Measurements from ENCODE around the gene RIMBP2. TPM values are rescaled to one million over a fixed set of nuclear protein-coding genes. Genes with fewer than 3 reads are reported as not detected.

RIMBP2 gene
- total and polyA plus RNA-seq, 2 experiments from 2014 or later, result 0.31 to 0.37 TPM

DNA sequence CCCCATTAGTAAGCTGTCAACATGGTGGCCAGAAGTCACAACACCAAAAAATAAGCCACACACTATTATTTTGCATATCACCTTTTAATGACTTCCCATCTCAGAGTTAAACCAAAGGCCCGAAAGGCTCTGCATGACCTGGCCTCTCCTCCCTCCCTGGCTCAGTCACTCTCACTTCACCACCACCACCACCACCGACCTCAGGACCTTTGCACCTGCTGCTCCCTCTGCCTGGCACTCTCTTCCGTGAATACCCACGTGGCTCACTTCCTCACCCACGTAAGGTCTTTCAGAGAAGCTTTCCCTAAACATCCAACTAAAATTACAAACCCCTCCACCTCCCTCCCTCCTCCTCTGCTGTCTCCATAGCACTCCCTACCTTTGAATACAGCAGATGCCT lies 134.3 kb downstream of the RIMBP2 start:
- DNase-seq (ENCODE audit: low spot score), result no peak
- H3K4me3 Mint-ChIP-seq, result no peak overlapping the region
- H3K4me1 Mint-ChIP-seq, result no peaks in the 10 kb centered on the region
- H4K20me1 ChIP-seq (replicated peaks; ENCODE audit: insufficient read depth), result no peaks in the 10 kb centered on the region
- ATAC-seq, result no peak
- H3F3A ChIP-seq (replicated peaks; ENCODE audit: low read depth), result no peaks in the 10 kb centered on the region
- H3K27ac Mint-ChIP-seq, result no peak overlapping the region
- TF ChIP-seq POLR2AphosphoS5 (IDR thresholded peaks at IDR 0.05; ENCODE audit: low read depth) (no peak), STAT1 (IDR thresholded peaks at IDR 0.05; ENCODE audit: unreplicated experiment) (no peak), EZH2phosphoT487 (IDR thresholded peaks at IDR 0.05; ENCODE audit: unreplicated experiment) (no peak), CREB1 (CRISPR knock-in tag; IDR thresholded peaks at IDR 0.05; ENCODE audit: low read depth) (no peak)
- no peaks in the 10 kb centered on the region for H3K4me1 ChIP-seq (ENCODE audit: insufficient read depth)
- H3K4me2 ChIP-seq, result no peak overlapping the region
- H3K27me3 ChIP-seq (ENCODE audit: insufficient read depth), result no peaks in the 10 kb centered on the region
- H3K79me2 ChIP-seq (replicated peaks; ENCODE audit: insufficient read depth), result no peaks in the 10 kb centered on the region
- no peak overlapping the region for H3K27ac ChIP-seq (ENCODE audit: low read depth)
- H3K36me3 Mint-ChIP-seq (ENCODE audit: low read depth), result peaks cover 27% of the 10 kb centered on the region
- no peaks in the 10 kb centered on the region for H3K36me3 ChIP-seq (ENCODE audit: insufficient read depth)
- peaks cover 6% of the 10 kb centered on the region for H3K27me3 Mint-ChIP-seq (ENCODE audit: insufficient read depth, low read depth, poor library complexity)
- H3K9me3 Mint-ChIP-seq, result peaks cover 54% of the 10 kb centered on the region
- H2AFZ ChIP-seq, result no peak overlapping the region
- H3K4me3 ChIP-seq, result no peak overlapping the region
- no peaks in the 10 kb centered on the region for H3K9me2 ChIP-seq (ENCODE audit: insufficient read depth)

DNA sequence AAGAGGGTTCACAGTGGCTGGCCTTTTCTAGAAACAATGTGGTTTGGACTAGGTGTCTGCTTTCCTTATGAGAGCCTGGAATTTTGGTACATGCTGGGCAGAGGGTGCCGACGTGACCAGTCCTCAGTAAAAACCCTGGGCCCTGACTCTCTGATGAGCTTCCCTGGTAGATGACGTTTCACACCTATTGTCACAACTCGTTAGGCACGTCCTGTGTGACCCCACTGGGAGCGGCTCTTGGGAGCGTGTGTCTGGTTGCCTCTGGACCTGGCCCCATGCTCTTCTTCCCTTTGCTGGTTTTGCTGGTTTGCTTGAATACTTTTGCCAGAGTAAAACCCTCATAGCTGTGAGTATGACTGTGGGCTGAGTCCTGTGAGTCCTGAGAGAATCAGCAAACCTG lies 136.9 kb downstream of the RIMBP2 start:
- peaks cover 31% of the 10 kb centered on the region for H3K36me3 Mint-ChIP-seq (ENCODE audit: low read depth)
- no peaks in the 10 kb centered on the region for H4K20me1 ChIP-seq (replicated peaks; ENCODE audit: insufficient read depth)
- no peak overlapping the region for H3K4me2 ChIP-seq
- no peak for ATAC-seq
- H3K4me3 ChIP-seq, result no peak overlapping the region
- no peaks in the 10 kb centered on the region for H3K79me2 ChIP-seq (replicated peaks; ENCODE audit: insufficient read depth)
- H3K27me3 Mint-ChIP-seq (ENCODE audit: insufficient read depth, low read depth, poor library complexity), result peaks cover 6% of the 10 kb centered on the region
- no peaks in the 10 kb centered on the region for H3K36me3 ChIP-seq (ENCODE audit: insufficient read depth)
- H3K4me1 ChIP-seq (ENCODE audit: insufficient read depth), result no peaks in the 10 kb centered on the region
- no peaks in the 10 kb centered on the region for H3K4me1 Mint-ChIP-seq
- H3K4me3 Mint-ChIP-seq, result no peak overlapping the region
- TF ChIP-seq, protein P1, sequence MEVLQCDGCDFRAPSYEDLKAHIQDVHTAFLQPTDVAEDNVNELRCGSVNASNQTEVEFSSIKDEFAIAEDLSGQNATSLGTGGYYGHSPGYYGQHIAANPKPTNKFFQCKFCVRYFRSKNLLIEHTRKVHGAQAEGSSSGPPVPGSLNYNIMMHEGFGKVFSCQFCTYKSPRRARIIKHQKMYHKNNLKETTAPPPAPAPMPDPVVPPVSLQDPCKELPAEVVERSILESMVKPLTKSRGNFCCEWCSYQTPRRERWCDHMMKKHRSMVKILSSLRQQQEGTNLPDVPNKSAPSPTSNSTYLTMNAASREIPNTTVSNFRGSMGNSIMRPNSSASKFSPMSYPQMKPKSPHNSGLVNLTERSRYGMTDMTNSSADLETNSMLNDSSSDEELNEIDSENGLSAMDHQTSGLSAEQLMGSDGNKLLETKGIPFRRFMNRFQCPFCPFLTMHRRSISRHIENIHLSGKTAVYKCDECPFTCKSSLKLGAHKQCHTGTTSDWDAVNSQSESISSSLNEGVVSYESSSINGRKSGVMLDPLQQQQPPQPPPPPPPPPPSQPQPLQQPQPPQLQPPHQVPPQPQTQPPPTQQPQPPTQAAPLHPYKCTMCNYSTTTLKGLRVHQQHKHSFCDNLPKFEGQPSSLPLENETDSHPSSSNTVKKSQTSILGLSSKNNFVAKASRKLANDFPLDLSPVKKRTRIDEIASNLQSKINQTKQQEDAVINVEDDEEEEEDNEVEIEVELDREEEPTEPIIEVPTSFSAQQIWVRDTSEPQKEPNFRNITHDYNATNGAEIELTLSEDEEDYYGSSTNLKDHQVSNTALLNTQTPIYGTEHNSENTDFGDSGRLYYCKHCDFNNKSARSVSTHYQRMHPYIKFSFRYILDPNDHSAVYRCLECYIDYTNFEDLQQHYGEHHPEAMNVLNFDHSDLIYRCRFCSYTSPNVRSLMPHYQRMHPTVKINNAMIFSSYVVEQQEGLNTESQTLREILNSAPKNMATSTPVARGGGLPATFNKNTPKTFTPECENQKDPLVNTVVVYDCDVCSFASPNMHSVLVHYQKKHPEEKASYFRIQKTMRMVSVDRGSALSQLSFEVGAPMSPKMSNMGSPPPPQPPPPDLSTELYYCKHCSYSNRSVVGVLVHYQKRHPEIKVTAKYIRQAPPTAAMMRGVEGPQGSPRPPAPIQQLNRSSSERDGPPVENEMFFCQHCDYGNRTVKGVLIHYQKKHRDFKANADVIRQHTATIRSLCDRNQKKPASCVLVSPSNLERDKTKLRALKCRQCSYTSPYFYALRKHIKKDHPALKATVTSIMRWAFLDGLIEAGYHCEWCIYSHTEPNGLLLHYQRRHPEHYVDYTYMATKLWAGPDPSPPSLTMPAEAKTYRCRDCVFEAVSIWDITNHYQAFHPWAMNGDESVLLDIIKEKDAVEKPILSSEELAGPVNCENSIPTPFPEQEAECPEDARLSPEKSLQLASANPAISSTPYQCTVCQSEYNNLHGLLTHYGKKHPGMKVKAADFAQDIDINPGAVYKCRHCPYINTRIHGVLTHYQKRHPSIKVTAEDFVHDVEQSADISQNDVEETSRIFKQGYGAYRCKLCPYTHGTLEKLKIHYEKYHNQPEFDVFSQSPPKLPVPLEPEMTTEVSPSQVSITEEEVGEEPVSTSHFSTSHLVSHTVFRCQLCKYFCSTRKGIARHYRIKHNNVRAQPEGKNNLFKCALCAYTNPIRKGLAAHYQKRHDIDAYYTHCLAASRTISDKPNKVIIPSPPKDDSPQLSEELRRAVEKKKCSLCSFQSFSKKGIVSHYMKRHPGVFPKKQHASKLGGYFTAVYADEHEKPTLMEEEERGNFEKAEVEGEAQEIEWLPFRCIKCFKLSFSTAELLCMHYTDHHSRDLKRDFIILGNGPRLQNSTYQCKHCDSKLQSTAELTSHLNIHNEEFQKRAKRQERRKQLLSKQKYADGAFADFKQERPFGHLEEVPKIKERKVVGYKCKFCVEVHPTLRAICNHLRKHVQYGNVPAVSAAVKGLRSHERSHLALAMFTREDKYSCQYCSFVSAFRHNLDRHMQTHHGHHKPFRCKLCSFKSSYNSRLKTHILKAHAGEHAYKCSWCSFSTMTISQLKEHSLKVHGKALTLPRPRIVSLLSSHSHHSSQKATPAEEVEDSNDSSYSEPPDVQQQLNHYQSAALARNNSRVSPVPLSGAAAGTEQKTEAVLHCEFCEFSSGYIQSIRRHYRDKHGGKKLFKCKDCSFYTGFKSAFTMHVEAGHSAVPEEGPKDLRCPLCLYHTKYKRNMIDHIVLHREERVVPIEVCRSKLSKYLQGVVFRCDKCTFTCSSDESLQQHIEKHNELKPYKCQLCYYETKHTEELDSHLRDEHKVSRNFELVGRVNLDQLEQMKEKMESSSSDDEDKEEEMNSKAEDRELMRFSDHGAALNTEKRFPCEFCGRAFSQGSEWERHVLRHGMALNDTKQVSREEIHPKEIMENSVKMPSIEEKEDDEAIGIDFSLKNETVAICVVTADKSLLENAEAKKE (CRISPR knock-in tag; IDR thresholded peaks at IDR 0.05), result no peak
- no peak for TF ChIP-seq ZNF331 (CRISPR knock-in tag; IDR thresholded peaks at IDR 0.05; ENCODE audit: low read depth)
- TF ChIP-seq, protein P2, sequence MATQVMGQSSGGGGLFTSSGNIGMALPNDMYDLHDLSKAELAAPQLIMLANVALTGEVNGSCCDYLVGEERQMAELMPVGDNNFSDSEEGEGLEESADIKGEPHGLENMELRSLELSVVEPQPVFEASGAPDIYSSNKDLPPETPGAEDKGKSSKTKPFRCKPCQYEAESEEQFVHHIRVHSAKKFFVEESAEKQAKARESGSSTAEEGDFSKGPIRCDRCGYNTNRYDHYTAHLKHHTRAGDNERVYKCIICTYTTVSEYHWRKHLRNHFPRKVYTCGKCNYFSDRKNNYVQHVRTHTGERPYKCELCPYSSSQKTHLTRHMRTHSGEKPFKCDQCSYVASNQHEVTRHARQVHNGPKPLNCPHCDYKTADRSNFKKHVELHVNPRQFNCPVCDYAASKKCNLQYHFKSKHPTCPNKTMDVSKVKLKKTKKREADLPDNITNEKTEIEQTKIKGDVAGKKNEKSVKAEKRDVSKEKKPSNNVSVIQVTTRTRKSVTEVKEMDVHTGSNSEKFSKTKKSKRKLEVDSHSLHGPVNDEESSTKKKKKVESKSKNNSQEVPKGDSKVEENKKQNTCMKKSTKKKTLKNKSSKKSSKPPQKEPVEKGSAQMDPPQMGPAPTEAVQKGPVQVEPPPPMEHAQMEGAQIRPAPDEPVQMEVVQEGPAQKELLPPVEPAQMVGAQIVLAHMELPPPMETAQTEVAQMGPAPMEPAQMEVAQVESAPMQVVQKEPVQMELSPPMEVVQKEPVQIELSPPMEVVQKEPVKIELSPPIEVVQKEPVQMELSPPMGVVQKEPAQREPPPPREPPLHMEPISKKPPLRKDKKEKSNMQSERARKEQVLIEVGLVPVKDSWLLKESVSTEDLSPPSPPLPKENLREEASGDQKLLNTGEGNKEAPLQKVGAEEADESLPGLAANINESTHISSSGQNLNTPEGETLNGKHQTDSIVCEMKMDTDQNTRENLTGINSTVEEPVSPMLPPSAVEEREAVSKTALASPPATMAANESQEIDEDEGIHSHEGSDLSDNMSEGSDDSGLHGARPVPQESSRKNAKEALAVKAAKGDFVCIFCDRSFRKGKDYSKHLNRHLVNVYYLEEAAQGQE (IDR thresholded peaks at IDR 0.05; ENCODE audit: unreplicated experiment), result no peak
- TF ChIP-seq CREB1 (CRISPR knock-in tag; IDR thresholded peaks at IDR 0.05; ENCODE audit: low read depth), result no peak
- H3K27ac Mint-ChIP-seq, result no peak overlapping the region
- H3K27me3 ChIP-seq (ENCODE audit: insufficient read depth), result no peaks in the 10 kb centered on the region
- H3K9me2 ChIP-seq (ENCODE audit: insufficient read depth), result no peaks in the 10 kb centered on the region
- no peak for DNase-seq (ENCODE audit: low spot score)
- H2AFZ ChIP-seq, result no peak overlapping the region
- no peaks in the 10 kb centered on the region for H3F3A ChIP-seq (replicated peaks; ENCODE audit: low read depth)
- H3K27ac ChIP-seq (ENCODE audit: low read depth), result no peak overlapping the region
- H3K9me3 Mint-ChIP-seq, result peaks cover 72% of the 10 kb centered on the region
